HG03575 (cell line): ENCODE measurements around the gene SEC22A.

ENCODE experiments used
- ATAC-seq: cut with Tn5 transposase; IDR thresholded peaks from one replicate; pipeline ENCODE4 v1.9.1; 2021; ENCODE audit not compliant: unreplicated experiment, insufficient number of reproducible peaks, low FRiP score; ENCODE audit errors: extremely low read depth

Gene SEC22A

GRCh38 chr3:123317716-123318115 lies 116.0 kb downstream of the SEC22A start:
- no peak for ATAC-seq

DNA sequence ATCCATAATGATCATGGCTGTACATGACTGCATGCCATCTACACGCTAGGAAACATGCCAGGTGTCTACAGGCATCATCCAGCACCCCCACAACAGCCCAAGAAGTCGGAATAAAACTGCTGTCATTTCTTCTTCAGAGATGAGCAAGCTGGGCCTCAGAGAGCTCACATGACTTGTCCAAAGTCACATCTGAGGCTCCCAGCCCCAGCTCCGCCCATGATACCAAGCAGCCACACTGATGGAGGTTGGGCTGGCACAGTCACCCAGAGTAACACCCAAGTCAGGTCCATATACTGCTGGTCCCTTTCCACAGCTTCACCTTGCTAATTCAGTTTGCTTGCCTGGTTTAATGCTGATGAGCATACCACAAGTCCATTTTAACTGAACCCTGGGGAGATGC lies 116.6 kb downstream of the SEC22A start:
- no peak for ATAC-seq

DNA sequence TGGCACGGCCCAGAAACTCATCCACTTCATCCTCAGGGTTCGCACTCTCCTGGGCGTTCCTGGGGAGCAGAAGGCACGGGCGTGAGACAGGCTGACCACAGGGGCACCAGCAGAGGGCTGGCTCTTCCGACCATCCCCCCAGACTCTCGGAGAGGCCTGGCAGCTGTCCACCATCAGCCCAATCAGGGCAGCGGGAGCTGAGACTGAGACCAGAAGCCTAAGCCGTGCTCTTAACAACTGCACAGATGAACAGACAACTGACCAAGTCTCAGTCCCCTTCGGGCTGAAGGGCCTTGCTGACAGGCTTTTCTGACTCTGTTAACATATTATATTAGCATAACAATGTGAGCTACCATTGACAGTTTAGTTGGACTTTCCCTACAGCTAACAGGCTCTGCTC lies 118.0 kb downstream of the SEC22A start:
- ATAC-seq: no peak

DNA sequence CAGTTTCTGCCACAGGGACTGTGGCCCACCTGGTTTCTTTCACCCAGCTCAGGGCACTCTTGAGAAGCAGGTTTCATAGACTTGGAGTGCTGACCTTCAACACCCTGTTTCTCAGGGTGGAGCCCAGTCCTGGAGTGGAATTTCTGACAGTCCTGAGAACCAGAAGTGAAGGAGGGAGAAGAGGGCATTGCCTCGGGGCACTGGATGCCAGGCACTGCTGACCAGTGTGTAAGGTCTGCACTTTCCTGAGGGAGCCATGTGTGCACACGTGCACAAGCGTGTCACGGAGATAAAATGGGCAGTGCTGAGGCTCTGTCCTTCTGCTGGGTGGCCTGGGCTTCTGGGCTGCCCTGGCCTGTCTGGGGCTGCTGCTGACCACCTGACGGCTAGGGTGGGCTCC lies 118.5 kb downstream of the SEC22A start:
- ATAC-seq: no peak

GRCh38 chr3:123321806-123322205 lies 120.1 kb downstream of the SEC22A start:
- ATAC-seq: no peak

DNA sequence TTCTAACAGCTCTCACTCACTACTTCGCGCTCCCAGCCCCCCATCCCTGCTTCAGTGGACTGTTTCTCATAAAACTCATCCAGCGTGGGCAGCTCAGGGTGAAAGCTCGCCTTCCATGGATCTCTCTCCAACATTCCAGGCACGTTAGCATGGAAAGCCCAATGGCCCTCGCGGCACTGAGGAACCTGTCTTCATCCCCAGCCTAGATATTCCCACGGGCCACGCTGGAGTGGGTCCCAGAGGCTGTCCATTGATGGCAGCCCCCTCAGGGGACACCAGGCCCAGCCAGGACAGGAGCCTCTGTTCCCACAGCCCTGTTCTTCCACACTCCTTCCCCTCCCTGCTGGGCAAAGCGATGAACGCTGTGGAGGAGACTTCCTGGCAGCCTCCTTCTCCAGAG lies 121.1 kb downstream of the SEC22A start:
- no peak for ATAC-seq
